Activated CD8-positive, alpha-beta memory T cell treated with anti-CD3 and anti-CD28 coated beads, Interleukin-2, amount 50 U/mL, for 1 hour (primary cell): ENCODE results near the gene PTPN5.

Experiments
- DNase-seq: peaks from one replicate; pipeline ENCODE4 v3.0.0-alpha.2; 2020; ENCODE audit errors: extremely low read depth

PTPN5 gene

DNA sequence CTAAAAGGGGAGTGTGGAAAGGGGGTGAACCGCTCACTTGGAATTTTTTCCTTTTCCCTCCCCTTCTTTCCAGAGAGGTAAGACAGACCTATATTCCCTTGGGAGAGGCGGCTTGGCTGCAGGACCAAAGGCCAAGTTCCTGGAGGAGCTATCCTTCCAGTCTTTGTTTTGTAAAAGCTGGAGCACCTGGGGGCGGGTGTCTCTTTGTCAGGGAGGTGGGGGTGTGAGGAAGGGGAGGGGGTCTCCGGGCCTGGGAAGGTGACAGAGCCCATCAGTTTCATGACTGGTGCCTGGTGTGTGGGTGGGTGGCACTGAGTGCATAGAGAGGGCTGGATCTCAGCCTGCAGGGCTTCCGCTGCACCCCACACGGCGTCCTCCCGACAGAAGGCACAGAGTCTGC is 18.5 kb downstream of the PTPN5 start:
- DNase-seq: no peak

DNA sequence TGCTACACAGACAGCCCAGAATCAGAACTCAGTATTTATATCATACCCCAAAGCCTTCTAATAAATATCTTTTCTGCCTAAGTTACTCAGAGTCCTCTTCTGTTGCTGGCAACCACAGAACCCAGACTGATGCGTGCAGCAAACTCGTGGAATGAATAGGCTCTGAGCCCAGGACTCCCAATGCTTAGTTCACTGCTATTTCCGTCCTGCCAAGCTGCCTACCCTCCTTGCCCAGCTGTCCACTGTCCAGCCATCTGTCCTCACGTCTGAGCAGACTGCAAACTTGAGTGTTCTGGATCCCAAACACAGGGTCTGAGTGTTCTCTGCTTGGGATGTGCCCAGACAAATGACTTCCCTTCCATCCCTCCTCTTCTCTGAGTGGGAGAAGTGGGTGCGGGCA is 19.4 kb downstream of the PTPN5 start:
- DNase-seq: no peak

DNA sequence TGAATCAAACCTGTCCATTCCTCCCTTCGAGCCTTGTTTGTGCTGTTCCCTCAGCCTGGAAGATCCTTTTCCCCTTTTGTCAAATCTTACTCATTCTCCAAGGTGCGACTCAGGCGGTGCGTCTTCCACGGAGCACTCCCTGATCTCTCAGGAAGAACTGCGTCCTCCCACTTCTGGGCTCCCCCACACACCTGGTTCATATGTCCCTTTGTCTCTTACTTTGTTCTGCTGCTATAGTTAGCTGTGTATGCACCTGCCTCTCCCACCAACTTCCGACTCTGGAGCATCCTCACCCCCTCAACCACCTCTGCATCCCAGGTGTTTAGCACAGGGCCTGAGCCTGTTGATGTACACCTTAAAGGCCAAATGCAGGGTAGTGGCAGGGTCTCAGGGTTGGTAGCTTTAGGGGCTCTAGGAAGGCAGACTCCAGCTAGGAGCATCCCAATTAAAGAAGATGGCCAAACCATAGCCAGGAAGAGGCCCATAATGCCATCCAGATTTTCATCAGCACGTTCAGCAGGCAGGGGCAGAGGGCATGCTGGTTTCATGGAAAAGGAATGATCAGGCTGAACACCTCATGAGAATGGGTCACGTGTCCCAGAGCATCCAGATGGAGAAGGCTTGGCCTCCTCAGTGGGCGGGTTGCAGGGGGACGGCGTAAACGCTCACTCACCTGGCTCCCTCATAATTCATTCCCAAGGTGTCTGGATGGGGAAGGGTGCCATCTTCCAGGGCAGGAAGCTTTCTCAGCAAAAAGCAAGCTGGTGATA is 20.1 kb downstream of the PTPN5 start:
- DNase-seq: no peak

DNA sequence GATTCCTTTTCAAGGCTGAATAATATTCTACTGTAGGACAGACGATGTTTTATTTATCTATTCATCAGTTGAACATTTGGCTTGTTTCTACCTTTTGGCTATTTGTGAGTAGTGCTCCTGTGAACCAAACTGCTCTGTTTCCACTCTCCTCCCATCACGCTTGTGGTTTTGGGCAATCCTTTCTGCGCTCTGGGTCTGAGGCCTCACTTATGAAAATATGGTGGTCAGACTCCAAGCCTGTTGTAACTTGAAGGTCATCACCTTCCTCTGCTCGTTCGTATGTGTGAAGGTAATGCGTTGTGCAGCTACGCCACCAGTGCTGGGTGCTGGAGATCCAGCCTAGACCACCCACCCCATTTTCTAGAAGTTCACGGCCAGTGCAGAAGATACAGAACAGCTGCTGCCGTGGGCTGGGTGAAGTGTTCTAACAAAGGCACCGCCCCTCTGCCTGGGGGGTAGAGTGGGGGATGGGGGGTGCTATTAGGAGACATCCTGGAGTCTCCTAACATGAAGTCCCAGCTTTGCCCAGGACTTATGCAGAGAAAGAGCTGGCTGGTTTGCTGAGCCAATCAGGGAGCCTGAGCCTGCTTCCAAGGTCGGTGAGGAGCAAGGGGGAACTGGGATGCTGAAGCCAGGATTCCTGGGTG is 21.0 kb downstream of the PTPN5 start:
- DNase-seq: no peak

DNA sequence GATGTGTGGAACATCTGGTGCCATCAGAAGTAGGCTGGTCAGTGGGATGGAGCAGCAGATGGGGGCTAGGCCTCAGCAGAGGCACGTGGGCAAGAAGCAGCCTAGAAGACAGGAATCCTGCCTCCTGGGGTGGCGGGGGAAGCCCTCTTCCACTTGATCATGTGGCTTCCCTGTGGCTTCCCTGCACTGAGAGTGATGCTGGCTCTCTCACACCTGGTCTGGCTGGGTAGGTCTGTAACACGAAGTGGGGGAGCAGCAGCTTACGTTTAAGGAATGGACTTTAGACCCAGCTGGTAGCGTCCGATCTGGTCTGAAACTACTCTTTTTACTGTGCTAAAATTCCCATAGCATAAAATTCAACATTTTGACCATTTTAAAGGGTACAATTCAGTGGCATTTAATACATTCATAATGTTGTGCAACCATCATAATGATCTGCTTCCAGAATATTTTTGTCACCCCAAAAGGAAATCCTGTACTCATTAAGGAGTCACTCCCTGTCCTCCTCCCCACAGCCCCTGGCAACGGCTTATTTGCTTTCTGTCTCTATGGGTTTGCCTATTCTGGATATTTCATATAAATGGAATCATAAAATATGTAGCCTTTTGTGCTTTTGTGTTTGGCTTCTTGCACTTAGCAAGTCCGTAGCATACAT is 21.7 kb downstream of the PTPN5 start:
- DNase-seq: no peak

DNA sequence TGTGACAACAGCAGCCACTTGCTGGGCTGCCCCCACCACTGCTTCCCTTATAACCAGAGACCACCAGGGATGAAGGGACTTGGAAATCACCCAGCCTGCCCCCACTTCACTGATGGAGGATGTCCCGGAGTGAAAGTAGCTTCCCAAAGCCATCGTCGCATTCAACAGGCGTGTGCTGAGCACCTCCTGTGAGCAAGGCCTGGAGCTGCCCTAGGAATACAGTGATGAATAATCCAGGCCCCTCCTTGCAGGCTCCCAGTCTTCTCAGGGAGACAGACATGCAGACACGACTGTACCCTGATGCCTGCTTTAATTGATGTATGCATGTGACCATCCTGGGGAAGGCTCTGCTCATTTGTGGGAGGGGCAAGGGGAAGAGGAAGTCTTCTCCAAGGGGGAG is 22.6 kb downstream of the PTPN5 start:
- no peak for DNase-seq

DNA sequence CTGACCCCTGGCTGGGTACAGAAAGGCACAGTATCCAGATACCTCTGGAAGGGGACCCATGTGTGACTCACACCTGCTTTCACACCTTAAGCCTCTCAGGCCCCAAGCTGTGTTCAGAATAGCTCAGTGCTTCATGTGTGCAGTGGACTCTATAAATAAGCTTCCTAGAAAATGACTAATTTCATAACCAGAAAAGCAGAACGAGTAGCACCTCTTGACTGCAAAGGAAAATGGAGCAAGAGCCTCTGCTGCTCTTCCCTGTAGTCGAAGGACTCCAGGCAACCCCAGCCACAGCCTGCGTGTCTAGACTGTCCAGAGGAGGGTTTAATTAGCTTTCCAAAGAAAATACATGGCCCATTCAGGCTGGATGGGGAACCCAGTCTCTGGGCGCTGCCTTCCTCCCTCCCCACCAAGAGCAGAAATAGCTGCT is 23.1 kb downstream of the PTPN5 start:
- DNase-seq: no peak

DNA sequence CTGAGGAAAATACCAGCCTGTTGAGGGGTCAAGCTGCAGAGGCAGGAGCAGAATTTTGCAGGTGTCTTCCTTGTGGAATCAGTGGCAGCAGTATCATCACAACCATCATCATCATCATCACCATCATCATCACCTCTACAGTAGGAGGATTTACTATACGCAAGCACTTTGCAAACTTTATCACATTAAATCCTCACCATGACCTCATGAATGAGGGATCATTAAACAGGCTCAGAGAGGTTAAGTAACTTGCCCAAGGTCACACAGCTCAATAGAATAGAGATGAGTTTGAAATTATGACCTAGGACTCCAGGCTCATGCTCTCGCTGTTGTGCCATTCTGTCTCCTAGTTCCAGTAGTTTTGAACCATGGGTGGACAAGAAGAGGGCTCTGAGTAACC is 25.6 kb downstream of the PTPN5 start:
- no peak for DNase-seq

DNA sequence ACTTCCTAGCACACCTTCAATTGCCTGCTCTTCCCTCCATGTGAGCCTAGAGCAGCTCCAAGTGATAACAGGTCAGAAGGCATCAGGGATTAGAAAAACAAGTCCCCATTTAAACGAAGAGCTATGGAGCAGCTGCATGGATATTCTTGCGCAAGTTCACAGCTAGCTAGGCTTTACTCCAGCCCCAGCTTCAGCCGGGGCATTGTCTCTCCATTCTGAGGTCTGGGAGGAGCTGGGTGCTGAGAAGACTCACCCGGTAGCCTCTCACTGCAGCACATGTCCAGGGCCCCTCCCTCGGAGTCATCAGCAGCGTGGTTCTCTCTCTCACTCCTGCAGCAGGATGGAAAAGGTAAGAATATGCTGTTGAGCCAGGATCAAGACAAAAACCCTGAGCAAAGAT is 26.0 kb downstream of the PTPN5 start:
- no peak for DNase-seq

DNA sequence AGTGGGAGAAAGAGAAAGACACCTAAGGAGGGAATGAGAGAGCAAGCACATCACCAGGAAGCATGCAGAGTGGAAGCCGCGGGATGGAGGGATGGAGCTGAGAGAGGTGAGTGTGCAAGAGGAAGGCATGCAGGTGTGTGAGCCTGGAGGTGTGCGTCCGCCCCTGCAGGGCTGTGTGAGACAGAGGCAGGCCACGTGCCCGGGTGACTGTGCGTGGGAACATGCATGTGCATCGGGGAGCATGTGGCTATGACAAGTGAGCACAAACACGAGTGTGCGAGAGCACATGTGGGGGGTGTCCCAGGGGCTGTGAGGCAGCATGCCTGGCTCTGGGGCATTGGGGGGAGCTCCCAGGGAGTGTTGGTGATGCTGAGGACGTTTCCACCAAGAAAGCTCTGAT is 29.9 kb downstream of the PTPN5 start:
- DNase-seq: no peak

DNA sequence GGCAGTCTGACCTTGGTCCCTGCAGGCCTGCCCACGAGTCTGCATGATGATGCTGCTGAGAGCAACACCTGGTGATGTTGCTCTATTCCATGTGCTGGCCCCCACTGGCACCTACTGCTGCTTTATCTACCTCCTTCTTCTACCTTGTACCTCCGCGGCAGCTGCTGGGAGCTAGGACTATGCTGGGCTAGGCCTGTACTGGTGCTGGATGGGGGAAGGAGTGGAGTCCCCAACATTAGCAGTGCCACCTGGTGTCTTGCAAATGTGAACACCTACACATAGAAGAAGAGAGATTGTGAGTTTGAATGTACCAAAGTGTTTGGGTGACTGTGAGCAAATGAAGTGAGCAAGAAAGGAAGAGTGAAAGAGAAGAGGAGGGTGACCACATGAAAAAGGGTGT is 30.5 kb downstream of the PTPN5 start:
- no peak for DNase-seq

DNA sequence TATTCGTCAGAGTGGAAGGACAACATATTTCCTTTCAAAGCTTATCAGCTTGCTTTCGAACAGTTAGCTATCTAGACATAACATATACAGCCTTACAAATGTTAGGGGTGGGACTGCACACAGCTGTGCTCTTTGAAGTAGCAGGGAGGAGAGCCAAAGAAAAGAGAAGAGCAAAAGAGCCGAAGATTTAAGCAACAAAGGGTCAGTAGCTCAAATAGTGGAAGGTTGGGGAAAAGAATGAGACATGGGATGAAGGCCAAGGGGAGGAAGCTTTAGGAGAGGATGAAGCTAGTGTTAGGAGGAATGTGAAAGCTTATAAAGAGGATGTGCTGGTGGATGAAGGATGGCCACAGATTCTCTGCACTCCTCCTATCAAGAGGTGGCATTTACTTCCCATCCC is 33.8 kb downstream of the PTPN5 start:
- DNase-seq: no peak

DNA sequence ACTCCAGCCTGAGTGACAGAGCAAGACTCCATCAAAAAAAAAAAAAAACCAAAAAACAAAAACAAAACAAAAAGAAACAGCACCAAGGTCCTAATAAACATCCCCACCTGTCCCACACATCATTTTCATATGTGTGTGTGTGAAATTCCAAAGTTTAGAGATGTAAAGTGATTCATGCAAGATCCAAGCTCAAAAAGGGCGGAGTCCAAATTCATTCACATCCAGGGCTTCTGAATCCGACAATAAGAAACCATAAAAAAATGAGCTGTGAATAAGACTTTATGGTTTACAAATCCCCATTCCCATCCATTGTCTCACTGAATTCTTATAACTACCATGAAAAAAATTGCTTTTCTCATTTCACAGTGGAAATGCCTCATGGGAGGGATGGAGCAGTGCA is 34.7 kb downstream of the PTPN5 start:
- no peak for DNase-seq

DNA sequence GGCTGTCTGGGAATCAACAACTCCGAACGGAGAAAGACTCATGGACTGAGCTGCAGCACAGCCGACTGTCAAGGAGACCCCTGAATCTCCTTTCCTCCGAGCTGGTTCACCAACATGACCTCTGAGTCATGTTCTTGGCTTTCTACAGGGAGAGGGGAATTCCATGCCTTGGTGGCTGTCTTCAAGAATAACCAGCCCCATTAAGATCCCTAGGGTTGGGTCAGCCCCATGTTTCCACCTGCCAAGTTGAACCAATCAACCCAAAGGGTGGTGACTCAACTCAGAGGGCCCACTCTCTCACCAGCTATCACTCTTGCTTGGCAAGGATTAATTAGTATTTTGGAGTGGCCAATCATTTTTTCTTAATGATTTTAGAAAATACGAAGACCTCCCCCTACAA is 37.3 kb downstream of the PTPN5 start:
- DNase-seq: no peak

DNA sequence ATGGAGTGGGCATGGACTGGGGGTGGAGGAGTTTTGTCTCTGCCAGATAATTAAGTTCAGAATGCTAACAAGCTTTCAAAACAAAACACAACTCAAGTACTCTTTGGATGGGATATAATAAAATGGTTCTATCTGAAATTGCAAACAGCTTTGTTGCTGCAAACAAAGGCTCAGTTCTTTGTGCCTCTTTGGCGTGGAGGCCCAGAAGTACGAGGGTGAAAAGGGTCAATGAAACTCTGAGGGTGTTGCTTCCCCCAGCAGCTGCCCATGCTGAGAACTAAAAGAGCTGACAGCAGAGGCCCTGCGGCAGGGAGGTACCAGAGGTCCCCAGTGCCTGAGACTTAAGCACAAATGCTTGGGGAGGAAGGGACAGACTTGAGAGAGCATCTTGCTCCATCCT is 39.1 kb downstream of the PTPN5 start:
- DNase-seq: no peak

DNA sequence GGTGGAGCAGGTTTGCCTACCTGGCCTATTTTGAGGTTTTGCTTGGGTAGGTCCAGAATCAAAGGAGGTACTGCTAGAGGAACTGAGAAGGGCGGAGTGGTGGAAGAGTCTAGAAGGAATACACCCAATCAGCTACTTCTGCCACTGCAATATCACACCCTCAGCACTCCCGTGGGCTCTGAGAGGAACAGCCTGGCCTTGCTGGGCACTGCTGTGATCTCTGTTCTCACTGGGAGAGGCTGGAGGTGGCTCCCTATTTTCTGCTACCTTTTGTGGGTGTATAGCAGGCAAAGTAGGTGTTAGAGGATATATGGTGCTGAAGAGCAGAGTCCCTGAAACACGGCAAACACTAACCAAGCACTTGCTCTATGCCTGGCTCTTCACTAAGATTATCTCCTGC is 40.7 kb downstream of the PTPN5 start:
- no peak for DNase-seq

DNA sequence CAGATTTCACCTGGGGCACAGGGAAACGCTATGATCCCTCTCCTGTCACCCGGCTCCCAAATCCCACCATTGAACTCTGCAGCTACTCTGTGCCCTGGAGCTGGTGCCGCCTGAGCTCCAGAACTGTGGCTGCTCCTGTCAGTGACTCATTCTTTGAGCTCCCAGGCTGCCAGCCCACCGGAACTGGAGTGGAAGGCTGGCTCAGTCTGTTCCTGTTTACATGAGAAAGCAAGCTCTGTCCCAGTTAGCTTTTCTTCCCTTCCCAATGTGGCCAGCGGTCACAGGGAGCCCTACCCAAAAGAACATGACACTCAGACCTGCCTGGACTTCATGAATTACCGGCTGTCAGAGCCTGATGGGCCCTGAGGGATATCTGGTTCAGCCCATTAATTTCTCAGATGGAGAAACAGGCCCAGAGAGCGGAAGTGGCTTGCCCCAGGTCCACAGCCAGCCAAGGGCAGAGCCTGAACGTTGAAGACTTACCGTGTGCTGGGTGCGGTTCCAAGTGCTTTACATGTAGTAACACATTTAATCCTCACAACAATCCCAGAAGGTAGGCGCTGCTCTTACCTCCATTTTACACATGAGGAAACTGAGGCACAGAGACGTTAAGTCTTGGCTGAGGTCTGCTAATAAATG is 41.8 kb downstream of the PTPN5 start:
- no peak for DNase-seq

DNA sequence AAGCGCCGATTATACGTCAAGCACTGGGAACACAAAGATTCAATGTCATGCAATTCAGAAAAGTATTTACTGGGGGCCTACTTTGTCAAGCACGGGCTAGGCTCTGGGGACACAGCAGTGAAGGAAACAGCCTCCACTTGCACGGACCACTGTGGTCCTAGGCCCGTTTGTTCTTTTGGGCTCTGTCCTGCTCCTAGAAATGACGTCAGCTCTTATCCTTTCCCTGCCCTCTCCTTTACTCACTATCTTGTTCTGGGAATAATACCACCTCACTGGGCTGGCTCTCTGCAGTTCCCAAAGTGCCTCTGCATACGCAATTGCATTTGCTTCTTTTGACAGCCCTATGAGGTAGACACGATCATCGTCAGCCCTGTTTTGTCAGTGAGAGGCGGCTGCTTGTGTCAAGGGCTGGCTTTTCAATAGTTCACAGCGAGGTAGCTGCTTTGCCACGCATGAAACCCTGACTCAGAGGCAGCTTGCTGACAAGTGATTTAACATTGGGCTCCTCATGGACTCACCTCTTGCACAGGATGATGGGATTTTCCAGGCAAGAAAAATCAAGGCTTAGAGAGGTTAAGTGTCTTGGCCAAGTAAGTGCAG is 42.7 kb downstream of the PTPN5 start:
- DNase-seq: no peak

DNA sequence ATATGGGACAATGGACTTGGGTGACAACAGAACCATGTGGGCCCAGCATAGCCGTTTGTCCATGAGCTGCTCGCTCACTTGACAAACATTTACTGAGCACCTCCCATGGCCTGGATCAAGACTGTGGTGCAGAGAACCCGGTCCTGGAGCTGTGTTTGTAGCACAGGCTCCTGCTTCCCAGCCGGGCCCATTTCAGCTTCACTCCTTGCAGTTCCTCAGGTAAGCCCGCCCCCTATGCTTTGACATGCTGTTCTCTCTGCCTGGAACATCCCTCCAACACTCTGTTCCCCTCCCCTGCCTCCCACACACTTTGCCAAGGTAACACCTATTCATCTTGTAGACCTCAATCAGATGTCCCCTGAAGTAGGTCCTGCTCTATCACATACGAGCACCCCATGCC is 46.3 kb downstream of the PTPN5 start:
- DNase-seq: no peak

DNA sequence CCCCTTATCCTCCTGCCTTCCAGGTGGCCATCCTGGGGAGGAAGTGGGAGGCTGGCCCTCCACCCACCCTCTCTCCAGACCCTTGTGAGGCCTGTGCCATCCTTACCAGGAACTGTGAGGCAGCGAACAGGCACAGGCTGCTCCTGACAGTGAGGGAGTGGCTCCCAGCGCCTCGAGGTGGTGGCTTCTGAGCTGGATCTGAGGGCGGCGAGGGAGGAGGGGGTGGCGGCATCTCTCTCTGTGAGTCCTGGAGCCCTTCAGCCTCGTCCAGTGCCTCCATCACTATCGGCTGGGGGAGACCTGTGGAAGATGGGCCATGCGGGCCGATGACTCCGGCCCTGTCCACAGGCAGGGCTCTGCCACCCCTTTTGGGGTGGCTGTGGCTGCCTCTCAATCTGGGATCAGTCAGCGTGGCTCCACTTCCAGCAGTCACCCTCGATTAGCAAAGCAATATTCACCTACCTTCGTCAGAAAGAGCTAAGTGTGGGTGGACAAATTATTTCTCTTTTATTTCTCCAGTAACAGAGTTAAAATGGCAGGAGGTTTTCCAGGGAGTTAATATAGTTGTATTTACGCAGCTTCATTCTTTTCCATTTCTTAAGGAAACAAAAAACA is 47.6 kb downstream of the PTPN5 start:
- DNase-seq: no peak

DNA sequence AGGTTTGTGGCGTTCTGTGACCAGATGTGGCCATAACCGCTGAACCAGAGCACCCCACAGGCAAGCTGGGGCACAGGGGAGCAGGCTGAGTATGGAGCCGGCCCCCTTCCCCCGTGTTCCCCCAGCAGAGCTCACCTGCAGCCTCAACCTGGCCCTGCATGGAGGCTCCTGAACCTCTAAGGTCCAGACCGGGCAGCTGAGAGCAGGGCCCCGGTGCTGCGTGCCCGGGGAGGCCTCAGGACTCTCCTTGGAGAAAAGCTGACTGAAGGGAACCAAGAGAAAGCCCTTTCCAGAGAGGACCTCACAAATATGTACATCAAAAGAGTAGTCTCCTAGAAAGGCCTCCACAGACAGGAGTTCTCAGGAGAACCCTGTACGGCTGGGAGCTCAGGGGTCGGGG is 48.2 kb downstream of the PTPN5 start:
- DNase-seq: no peak

DNA sequence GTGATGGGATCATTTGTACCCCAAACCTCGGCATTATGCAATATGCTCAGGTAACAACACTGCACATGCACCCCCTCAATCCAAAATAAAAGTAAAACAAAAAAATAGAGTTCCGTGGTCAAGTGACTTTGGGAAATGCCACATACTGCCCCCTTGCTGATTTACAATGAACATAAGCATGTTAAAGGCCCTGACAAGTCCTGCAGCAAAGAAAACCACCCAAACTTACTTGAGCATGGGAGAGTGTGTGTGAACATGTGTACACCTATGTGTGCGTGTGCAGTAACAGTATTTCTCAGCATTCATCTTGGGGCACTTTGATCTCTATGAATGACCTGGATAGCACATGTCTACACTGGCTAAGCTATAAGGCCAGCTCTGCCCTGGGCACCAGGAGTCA is 49.8 kb downstream of the PTPN5 start:
- DNase-seq: no peak
